Measurements from ENCODE around the gene RUFY1.
"Not testable (repeated sequence)": the region's sequence is repeated elsewhere in the genome, so short reads cannot be mapped to it uniquely, and the experiment has no call there.

- TF ChIP-seq POLR2A, EP300 (IDR thresholded peaks at IDR 0.05): not testable (repeated sequence)
- TF ChIP-seq, protein P1, sequence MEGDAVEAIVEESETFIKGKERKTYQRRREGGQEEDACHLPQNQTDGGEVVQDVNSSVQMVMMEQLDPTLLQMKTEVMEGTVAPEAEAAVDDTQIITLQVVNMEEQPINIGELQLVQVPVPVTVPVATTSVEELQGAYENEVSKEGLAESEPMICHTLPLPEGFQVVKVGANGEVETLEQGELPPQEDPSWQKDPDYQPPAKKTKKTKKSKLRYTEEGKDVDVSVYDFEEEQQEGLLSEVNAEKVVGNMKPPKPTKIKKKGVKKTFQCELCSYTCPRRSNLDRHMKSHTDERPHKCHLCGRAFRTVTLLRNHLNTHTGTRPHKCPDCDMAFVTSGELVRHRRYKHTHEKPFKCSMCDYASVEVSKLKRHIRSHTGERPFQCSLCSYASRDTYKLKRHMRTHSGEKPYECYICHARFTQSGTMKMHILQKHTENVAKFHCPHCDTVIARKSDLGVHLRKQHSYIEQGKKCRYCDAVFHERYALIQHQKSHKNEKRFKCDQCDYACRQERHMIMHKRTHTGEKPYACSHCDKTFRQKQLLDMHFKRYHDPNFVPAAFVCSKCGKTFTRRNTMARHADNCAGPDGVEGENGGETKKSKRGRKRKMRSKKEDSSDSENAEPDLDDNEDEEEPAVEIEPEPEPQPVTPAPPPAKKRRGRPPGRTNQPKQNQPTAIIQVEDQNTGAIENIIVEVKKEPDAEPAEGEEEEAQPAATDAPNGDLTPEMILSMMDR (IDR thresholded peaks at IDR 0.05) = not testable (repeated sequence)
Measured at GRCh38 chr5:179649166-179649703, 98.9 kb downstream of the RUFY1 start.

All from ovary (tissue), 3 donors.